ENCODE data around the gene PROSER2. TPM values are rescaled to one million over a fixed set of nuclear protein-coding genes. Genes with fewer than 3 reads are reported as not detected.
A peak's percentile ranks its signal among the peaks of the same experiment; 100 is the strongest.

PROSER2 gene
- total and polyA plus RNA-seq, 9 of the 15 experiments (the other 6 are each of a cell fraction or from before 2014, with no cell fraction given), result 0.62 to 14.8 (median 2.9) TPM

DNA sequence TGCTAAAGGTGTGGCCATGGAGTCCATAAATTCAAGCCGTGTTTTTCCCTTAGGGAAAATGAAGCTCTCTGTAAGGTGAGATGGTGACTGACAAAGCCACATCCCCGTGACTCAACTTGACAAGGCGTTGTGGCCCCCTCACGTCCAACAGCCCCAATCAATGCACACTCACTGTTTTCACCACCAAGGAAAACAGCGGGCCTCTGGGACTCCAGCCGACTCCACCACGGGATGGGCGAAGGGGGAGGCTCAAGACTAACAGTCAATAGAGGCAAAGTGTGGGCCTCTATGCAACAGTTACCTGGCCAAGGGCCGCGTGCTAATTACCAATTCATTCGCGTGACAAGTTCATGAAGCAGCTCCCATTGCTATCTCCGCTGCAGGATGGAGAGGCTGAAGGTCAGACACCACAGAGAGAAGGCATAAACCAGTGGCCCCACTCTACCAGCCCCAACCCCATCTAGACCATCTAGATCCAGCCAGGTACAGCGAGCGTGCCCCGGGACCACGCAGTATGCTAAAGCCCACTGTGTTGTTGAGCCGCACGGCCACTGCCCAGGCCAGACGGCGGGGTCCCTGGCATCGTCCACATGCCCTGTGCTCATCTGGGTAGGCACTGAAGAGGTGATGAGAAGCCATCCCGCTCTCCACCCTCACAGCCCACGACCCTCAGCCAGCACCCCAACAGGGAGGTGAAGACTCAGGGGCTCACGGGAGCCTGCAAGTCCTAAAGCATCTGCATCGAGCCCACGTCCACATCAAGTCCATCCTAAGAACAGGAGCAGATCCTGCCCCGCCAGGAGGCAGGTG is 76.1 kb downstream of the PROSER2 start (continued):
- TF ChIP-seq, protein P1, sequence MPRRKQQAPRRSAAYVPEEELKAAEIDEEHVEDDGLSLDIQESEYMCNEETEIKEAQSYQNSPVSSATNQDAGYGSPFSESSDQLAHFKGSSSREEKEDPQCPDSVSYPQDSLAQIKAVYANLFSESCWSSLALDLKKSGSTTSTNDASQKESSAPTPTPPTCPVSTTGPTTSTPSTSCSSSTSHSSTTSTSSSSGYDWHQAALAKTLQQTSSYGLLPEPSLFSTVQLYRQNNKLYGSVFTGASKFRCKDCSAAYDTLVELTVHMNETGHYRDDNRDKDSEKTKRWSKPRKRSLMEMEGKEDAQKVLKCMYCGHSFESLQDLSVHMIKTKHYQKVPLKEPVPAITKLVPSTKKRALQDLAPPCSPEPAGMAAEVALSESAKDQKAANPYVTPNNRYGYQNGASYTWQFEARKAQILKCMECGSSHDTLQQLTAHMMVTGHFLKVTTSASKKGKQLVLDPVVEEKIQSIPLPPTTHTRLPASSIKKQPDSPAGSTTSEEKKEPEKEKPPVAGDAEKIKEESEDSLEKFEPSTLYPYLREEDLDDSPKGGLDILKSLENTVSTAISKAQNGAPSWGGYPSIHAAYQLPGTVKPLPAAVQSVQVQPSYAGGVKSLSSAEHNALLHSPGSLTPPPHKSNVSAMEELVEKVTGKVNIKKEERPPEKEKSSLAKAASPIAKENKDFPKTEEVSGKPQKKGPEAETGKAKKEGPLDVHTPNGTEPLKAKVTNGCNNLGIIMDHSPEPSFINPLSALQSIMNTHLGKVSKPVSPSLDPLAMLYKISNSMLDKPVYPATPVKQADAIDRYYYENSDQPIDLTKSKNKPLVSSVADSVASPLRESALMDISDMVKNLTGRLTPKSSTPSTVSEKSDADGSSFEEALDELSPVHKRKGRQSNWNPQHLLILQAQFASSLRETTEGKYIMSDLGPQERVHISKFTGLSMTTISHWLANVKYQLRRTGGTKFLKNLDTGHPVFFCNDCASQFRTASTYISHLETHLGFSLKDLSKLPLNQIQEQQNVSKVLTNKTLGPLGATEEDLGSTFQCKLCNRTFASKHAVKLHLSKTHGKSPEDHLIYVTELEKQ (CRISPR knock-in tag; IDR thresholded peaks at IDR 0.05), result 0 out of 2 replicates have a peak, but pooled peaks have one; percentile 30
- TF ChIP-seq NFXL1 (CRISPR knock-in tag; IDR thresholded peaks at IDR 0.05), result 0 out of 2 replicates have a peak, but pooled peaks have one; percentile 2
- TF ChIP-seq, protein P2, sequence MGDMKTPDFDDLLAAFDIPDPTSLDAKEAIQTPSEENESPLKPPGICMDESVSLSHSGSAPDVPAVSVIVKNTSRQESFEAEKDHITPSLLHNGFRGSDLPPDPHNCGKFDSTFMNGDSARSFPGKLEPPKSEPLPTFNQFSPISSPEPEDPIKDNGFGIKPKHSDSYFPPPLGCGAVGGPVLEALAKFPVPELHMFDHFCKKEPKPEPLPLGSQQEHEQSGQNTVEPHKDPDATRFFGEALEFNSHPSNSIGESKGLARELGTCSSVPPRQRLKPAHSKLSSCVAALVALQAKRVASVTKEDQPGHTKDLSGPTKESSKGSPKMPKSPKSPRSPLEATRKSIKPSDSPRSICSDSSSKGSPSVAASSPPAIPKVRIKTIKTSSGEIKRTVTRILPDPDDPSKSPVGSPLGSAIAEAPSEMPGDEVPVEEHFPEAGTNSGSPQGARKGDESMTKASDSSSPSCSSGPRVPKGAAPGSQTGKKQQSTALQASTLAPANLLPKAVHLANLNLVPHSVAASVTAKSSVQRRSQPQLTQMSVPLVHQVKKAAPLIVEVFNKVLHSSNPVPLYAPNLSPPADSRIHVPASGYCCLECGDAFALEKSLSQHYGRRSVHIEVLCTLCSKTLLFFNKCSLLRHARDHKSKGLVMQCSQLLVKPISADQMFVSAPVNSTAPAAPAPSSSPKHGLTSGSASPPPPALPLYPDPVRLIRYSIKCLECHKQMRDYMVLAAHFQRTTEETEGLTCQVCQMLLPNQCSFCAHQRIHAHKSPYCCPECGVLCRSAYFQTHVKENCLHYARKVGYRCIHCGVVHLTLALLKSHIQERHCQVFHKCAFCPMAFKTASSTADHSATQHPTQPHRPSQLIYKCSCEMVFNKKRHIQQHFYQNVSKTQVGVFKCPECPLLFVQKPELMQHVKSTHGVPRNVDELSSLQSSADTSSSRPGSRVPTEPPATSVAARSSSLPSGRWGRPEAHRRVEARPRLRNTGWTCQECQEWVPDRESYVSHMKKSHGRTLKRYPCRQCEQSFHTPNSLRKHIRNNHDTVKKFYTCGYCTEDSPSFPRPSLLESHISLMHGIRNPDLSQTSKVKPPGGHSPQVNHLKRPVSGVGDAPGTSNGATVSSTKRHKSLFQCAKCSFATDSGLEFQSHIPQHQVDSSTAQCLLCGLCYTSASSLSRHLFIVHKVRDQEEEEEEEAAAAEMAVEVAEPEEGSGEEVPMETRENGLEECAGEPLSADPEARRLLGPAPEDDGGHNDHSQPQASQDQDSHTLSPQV (IDR thresholded peaks at IDR 0.05), result peak; percentile 23
- TF ChIP-seq IFI16 (CRISPR knock-in tag; IDR thresholded peaks at IDR 0.05), result 0 out of 2 replicates have a peak, but pooled peaks have one; percentile 6
- TF ChIP-seq, protein P3, sequence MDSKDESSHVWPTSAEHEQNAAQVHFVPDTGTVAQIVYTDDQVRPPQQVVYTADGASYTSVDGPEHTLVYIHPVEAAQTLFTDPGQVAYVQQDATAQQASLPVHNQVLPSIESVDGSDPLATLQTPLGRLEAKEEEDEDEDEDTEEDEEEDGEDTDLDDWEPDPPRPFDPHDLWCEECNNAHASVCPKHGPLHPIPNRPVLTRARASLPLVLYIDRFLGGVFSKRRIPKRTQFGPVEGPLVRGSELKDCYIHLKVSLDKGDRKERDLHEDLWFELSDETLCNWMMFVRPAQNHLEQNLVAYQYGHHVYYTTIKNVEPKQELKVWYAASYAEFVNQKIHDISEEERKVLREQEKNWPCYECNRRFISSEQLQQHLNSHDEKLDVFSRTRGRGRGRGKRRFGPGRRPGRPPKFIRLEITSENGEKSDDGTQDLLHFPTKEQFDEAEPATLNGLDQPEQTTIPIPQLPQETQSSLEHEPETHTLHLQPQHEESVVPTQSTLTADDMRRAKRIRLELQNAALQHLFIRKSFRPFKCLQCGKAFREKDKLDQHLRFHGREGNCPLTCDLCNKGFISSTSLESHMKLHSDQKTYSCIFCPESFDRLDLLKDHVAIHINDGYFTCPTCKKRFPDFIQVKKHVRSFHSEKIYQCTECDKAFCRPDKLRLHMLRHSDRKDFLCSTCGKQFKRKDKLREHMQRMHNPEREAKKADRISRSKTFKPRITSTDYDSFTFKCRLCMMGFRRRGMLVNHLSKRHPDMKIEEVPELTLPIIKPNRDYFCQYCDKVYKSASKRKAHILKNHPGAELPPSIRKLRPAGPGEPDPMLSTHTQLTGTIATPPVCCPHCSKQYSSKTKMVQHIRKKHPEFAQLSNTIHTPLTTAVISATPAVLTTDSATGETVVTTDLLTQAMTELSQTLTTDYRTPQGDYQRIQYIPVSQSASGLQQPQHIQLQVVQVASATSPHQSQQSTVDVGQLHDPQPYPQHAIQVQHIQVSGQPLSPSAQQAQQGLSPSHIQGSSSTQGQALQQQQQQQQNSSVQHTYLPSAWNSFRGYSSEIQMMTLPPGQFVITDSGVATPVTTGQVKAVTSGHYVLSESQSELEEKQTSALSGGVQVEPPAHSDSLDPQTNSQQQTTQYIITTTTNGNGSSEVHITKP (IDR thresholded peaks at IDR 0.05; ENCODE audit: partially characterized antibody), result peak; percentile 51
- TF ChIP-seq, protein P4, sequence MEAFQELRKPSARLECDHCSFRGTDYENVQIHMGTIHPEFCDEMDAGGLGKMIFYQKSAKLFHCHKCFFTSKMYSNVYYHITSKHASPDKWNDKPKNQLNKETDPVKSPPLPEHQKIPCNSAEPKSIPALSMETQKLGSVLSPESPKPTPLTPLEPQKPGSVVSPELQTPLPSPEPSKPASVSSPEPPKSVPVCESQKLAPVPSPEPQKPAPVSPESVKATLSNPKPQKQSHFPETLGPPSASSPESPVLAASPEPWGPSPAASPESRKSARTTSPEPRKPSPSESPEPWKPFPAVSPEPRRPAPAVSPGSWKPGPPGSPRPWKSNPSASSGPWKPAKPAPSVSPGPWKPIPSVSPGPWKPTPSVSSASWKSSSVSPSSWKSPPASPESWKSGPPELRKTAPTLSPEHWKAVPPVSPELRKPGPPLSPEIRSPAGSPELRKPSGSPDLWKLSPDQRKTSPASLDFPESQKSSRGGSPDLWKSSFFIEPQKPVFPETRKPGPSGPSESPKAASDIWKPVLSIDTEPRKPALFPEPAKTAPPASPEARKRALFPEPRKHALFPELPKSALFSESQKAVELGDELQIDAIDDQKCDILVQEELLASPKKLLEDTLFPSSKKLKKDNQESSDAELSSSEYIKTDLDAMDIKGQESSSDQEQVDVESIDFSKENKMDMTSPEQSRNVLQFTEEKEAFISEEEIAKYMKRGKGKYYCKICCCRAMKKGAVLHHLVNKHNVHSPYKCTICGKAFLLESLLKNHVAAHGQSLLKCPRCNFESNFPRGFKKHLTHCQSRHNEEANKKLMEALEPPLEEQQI (IDR thresholded peaks at IDR 0.05), result no peak
- TF ChIP-seq YBX1 (IDR thresholded peaks at IDR 0.05), result no peak
- no peak for TF ChIP-seq BCOR (IDR thresholded peaks at IDR 0.05)
- TF ChIP-seq, protein P5, sequence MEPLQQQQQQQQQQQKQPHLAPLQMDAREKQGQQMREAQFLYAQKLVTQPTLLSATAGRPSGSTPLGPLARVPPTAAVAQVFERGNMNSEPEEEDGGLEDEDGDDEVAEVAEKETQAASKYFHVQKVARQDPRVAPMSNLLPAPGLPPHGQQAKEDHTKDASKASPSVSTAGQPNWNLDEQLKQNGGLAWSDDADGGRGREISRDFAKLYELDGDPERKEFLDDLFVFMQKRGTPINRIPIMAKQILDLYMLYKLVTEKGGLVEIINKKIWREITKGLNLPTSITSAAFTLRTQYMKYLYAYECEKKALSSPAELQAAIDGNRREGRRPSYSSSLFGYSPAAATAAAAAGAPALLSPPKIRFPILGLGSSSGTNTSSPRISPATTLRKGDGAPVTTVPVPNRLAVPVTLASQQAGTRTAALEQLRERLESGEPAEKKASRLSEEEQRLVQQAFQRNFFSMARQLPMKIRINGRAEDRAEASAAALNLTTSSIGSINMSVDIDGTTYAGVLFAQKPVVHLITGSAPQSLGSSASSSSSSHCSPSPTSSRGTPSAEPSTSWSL (CRISPR knock-in tag; IDR thresholded peaks at IDR 0.05; ENCODE audit: borderline replicate concordance), result 0 out of 2 replicates have a peak, but pooled peaks have one; percentile 28
